Islet precursor cell (in vitro differentiated cells): ENCODE results near the gene SCAF8.
A peak's percentile ranks its signal among the peaks of the same experiment; 100 is the strongest.
"Not testable (repeated sequence)": the region's sequence is repeated elsewhere in the genome, so short reads cannot be mapped to it uniquely, and the experiment has no call there.

Source experiments
- DNase-seq: peaks from one replicate; pipeline ENCODE4 v3.0.0-alpha.2; 2018

Gene SCAF8, protein sequence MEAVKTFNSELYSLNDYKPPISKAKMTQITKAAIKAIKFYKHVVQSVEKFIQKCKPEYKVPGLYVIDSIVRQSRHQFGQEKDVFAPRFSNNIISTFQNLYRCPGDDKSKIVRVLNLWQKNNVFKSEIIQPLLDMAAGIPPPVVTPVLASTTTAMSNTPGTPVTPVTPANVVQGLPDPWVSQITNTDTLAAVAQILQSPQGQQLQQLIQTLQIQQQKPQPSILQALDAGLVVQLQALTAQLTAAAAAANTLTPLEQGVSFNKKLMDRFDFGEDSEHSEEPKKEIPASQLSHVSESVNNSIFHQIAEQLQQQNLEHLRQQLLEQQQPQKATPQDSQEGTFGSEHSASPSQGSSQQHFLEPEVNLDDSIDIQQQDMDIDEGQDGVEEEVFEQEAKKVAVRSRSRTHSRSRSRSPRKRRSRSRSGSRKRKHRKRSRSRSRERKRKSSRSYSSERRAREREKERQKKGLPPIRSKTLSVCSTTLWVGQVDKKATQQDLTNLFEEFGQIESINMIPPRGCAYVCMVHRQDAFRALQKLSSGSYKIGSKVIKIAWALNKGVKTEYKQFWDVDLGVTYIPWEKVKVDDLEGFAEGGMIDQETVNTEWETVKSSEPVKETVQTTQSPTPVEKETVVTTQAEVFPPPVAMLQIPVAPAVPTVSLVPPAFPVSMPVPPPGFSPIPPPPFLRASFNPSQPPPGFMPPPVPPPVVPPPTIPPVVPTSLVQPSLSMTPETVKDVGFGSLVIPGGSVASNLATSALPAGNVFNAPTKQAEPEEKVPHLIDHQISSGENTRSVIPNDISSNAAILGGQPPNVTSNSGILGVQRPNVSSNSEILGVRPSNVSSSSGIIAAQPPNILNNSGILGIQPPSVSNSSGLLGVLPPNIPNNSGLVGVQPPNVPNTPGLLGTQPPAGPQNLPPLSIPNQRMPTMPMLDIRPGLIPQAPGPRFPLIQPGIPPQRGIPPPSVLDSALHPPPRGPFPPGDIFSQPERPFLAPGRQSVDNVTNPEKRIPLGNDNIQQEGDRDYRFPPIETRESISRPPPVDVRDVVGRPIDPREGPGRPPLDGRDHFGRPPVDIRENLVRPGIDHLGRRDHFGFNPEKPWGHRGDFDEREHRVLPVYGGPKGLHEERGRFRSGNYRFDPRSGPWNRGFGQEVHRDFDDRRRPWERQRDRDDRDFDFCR (N-terminal part only)

DNA sequence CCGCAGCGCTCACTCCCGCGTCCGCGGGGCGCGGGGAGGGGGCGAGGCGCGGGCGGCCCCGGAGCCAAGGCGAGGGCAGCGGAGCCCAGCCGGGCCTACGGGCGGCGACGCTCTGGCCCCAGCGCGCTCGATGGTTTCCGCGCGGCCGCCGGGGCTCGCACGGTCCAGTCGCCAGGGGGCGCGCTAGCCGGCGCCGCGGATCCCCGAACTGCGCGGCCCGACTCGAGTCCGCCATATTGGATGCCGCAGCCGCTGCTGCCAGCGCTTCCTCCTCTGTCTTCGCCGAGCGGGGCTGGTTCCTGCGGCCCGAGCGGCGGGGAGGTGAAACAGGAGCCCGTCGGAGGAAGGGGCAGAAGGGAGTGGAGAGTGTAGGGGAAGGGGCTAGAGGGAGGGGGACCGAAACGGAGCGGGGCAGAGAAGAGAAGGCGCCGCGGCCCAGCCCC lies at the start of gene SCAF8:
TSS of gene SCAF8 (plus strand) at position 234 of the 443 bp plus-strand sequence. CDS start 485 bp downstream, outside the sequence.
- peak; percentile 83 for DNase-seq

DNA sequence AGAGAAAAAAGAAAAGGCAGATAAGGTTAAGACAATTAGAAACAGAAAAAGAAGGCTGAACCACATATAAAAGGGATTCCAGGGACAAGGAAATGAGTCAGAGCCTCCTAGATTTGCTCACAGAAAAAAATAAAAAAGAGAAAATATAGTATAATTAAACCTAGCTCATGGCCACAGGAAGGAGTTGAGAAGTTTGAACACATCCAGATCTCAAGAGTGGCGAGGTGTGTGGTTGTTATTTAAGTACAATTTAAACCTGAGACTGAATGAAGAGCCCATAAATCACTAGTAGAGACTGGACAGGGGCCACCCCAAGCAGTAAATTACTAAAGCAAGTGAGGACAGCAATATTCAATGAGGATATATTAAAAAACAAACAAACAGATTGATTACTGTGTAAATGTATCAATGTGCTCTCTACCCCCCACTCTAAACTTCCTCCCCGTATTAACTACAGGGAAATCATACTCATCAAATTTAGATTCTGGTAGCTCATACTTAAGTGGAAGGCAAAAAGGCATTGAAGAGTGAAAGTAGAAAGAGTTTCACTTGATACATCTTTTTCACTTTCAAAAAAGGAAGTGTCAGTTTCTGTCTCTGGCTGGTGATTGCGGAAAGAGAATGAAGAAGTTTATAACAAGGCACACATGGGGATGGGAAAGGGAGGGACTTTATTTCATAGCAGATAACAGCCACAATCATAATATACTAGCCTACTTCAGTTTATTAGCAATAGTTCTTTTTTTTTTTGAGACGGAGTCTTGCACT lies 49.3 kb upstream of the SCAF8 start:
- no peak for DNase-seq

DNA sequence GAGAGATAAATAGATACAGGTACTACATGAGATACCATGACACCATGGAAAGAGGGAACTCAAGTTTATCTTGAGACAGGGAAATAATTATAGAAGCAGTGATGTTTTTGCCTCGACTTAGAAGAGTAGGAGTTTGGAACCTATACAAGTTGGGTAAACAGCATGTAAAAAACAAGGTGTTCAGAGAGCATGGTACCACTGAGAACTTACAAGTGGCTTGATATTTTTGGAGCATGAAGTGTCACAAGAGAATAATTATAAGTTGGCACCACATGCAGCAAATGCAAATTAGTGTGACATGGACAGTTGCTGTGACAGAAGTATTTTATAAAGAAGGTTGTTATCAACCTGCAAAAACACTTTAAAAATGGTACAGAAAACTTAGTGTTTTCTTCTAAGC lies 47.1 kb upstream of the SCAF8 start:
- DNase-seq: no peak

DNA sequence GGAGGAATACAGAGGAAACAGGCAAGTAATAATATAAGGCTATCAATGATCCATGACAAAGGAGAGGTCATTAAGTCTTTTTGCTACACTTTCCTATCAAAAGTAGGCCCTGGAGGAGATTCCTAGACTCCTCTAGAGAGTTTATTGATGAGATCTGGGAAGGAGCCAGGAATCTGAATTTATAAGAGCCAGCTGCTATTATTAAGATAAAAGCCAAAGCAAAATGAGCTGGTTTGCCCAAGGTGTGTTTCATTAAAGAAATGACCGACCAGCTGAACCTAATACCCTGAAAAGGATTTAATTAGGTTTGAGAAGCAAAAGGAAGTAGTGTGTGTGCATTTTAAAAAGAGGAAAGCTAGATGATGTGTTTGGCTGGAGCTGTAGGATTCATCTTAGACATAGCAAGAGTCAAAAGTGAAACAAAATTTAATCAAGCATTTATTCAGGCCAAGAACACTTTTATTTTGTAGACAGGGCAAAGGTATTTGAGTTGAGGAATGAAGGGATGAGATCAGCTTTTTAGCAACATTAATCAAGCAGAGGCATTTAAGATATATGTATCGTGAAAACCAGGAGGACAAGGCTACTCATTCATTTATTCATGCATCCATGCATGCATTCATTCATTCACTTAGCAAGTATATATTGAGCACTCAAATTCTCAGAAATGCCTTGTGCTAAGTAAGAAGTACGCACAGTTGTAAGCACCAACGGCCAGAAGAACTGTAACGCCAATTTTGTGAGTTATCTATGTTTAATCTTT lies 43.5 kb upstream of the SCAF8 start:
- DNase-seq: no peak

DNA sequence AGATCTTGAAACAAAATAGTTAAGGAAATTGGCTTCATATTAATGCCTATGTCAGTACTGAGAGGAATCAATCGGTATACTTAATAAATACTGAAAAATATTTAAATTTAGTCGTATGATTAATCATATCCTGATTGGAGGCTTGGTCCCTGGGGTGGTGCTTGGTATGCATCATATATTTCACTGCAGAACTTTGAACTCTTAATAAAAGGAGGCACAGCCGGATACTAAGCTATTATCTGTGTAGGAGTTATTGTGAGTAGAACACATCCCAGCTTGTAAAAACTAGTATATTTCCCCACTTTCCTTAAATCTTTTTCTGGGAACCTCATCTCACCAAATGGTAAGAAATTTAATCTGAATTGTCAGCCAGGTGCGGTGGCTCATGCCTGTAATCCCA lies 42.4 kb upstream of the SCAF8 start:
- no peak for DNase-seq

DNA sequence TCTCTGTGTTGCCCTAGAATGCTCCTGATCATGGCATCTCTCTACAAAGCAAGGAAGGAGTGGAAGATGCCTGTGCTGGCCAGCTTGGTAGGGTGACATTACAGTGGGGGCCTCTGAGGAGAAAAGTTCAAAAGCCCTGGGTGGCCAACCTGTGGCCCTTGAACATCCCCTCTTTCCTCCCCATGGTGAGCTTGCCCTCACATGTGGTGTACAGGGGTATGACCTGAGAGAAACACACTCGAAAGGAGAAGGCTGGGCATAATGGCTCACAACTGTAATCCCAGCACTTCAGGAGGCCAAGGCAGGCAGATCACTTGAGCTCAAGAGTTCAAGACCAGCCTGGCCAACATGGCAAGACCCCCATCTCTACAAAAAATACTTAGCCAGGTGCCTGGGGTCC lies 36.6 kb upstream of the SCAF8 start:
- no peak for DNase-seq

DNA sequence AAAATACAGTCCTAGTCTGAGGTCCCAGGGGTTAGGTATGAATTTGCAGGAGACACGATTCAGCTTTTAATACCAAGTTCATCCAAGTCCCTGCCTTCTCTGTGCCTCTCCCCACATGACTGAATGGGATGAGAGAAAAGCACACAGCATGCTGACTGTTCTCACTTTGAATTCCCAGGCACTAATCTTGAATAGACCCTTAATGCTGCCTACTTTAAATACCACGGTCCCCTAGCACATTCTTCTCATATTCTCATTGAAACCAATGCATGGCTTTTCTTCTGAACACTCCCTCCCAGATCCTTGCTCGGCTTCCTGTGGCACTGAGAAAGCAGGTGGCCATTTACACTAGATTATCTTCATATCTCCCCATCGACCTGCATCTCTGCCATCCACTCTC lies 30.1 kb upstream of the SCAF8 start:
- DNase-seq: no peak

DNA sequence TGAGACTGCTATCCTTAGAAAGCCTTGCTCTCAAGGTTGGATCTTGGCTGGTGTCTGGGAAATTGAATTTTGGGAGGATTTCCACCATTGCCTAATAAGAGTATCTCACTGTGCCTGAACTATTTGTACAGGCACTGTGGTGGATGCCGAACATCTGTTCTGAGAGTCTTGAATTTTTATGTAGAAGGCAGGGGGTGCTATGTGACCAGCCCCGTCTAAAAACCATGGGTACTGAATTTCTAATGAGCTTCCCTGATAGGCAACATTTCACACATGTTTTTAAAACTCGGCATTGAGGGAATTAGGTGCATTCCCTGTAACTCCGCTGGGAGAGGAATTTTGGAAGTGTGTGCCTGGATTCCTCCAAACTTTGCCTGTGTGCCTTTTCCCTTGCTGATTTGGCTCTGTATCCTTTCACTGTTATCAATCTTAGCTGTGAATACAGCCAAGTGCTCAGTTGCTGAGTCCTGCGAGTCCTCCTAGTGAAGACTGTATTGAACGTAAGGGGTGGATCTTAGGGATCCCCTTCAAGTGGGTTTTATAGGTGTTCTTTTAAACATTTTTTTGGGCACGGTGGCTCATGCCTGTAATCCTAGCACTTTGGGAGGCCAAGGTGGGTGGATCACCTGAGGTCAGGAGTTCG lies 27.6 kb upstream of the SCAF8 start:
- no peak for DNase-seq

DNA sequence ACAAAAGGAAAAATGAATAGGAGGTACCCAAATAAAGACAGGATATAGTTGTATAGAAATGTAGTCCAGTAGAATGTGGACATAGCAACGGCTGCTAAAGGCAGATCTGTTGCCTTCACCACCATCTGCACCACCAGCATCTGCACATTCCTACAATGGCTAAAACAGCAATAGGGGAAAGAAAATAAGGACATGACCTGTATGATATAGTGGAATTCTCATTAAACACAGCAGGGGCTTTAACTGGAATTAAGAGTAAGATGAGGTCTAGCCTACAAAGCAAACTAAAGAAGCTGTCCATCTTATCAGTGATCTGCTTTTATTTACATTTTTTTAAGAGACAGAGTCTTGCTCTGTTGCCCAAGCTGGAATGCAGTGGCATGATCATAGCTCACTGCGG lies 26.8 kb upstream of the SCAF8 start:
- no peak for DNase-seq

DNA sequence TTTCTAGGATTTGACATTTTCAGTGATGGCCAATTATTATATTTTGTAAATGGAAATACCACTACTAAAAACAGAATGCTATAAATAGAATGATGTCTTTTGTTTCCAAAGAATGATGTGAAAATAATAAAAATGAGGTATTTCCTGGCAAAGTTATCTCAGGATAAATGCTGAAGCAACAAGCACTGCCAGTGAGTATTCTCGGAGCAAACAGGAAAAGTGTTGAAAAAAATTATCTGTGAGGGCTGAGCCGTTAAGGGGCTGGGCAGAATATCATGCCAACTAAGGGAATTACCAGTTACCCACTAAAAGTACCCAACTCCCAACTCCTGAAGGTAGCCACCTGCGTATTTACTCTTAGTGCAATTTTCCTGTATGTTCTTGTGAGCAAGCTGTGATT lies 23.6 kb upstream of the SCAF8 start:
- no peak for DNase-seq

DNA sequence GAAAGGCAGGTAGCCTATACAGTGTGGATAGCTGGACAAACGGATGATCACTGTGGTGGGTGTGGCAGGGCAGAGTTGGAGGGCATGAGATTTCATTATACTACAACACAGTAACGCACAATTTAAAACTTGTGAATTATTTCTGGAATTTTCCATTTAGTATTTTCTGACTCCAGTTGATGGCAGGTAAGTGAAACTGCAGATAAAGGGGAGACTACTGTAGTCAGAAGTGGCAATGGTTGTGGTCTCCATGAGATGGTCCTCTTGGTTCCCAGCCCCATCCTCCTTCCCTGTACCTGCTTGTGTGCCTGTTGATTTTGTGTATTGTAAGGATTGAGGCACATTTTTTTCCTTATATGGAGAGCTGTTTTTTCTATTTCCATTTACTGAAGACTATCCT lies 22.5 kb upstream of the SCAF8 start:
- no peak for DNase-seq

DNA sequence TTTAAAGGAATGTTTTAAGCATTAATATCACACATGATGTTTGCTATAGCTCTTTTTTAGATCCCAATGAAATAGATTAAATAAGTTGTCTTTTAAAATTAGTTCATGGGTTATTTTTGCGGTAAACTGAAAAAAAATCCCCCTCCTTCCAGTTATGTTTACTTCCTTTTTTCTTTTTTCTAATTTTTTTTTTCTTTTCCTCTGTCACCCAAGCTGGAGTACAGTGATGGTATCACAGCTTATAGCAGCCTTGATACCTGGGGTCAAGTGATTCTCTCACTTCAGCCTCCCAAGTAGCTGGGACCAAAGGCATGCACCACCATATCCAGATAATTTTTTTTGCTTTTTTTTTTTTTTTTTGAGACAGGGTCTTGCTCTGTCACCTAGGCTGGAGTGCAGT lies 17.8 kb upstream of the SCAF8 start:
- DNase-seq: no peak

DNA sequence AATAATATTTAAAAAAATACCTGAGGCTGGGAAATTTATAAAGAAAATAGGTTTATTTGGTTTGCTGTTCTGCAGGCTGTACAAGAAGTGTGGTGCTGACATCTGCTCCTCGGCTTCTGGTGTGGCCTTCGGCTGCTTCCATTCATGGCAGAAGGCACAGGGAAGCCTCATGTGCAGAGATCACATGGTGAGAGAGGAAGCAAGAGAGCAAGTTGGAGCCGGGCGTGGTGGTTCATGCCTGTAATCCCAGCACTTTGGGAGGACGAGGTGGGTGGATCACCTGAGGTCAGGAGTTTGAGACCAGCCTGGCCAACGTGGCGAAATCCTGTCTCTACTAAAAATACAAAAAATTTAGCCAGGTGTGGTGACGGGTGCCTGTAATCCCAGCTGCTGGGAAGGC lies 16.9 kb upstream of the SCAF8 start:
- not testable (repeated sequence) for DNase-seq

DNA sequence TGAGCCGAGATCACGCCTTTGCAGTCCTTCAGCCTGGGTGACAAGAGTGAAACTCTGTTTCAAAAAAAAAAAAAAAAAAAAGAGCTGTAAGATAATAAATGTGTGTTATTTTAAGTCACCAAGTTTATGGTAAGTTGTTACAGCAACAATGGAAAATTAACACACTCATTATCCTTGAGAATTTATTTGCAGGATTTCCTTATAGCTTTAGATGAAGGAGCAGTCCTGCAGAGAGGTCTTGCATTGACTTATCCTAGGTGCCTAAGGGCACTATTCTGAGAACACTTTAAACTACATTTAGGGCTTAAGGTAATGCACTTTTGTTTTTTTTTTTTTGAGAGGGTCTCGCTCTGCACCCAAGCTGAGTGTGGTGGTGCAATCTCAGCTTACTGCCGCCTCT lies 13.8 kb upstream of the SCAF8 start:
- no peak for DNase-seq

DNA sequence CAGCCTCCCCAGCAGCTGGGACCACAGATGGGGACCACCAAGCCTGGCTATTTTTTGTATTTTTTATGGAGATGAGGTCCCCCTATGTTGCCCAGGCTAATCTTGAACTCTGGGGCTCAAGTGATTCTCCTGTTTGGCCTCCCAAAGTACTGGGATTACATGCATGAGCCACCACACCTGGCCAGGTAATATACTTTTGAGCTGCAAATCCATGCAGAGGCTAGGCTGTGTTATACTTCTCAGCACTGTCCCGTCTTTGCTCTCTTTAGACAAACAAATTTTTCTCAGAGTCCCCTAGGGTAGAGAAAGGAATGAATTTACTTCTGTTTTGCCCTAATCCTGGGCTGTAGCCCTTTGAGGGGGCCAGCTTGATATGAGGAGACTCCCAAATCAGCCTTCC lies 13.4 kb upstream of the SCAF8 start:
- no peak for DNase-seq

DNA sequence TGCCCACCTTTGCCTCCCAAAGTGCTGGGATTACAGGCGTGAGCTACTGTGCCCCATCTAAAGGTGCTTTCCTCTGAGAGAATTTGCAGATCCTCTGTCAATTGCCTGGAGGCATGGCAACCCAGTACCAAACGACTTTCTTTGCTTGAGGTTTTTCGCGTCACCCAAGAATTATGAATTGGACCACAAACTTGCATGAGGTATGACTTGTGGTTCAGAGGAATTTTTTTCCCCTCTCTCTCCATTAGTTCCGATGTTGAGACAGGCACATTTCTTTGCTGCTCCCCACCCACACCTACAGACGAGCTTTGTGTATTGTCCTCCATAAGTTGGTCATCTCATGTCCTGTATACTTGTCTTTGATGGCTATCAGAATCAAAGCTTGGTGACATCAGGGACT lies 11.8 kb upstream of the SCAF8 start:
- DNase-seq: no peak

DNA sequence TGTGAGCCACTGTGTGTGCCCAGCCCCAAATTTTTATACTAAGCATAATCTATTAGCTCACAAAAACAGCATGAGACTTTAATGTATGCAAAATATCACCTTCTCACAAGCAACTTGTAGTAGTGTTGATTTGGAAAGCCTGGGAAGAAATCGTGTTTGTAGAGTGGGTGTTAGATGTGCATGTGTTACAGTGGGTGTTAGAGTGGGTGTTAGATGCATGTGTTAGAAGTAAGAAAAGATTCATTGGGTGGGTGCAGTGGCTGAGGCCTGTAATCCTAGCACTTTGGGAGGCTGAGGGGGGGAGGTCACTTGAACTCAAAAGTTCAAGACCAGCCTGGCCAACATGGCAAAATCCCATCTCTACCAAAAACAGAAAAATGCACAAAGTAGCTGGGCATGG lies 6.3 kb upstream of the SCAF8 start:
- DNase-seq: no peak

DNA sequence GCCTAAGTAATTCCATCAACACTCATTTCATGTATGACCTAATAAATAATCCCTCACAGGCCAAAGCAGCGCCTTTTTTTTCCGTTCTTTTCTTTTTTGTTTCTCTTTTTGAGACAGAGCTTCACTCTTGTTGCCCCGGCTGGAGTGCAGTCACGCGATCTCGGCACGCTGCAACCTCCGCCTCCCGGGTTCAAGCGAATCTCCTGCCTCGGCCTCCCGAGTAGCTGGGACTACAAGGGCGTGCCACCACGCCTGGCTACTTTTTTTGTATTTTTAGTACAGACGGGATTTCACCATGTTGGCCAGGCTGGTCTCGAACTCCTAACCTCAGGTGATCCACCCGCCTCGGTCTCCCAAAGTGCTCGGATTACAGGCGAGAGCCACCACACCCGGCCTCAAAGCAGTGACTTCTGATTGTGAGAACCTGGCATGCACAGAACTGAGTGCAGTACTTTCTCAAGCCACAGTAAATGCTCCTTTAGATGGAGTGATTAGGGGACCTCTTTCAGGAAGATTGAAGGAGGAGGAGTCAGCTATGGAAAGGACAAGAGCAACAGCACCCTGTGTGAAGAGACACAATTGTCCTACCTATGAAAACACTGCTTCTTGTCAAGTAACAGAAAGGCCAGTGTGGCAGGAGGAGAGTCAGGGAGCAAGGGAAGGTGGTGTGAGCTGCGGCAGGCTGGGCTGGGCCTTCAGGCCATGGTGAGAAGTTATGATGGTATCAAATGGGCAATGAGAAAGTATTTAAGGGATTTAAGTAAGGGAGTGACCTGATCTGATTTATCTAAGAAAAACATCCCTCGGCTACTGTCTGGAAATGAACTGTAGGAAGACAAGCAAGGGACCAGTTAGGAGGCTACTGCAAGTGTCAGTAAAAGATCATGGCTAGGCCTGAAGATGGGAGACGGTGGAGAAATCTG lies 1.7 kb upstream of the SCAF8 start:
- no peak for DNase-seq

DNA sequence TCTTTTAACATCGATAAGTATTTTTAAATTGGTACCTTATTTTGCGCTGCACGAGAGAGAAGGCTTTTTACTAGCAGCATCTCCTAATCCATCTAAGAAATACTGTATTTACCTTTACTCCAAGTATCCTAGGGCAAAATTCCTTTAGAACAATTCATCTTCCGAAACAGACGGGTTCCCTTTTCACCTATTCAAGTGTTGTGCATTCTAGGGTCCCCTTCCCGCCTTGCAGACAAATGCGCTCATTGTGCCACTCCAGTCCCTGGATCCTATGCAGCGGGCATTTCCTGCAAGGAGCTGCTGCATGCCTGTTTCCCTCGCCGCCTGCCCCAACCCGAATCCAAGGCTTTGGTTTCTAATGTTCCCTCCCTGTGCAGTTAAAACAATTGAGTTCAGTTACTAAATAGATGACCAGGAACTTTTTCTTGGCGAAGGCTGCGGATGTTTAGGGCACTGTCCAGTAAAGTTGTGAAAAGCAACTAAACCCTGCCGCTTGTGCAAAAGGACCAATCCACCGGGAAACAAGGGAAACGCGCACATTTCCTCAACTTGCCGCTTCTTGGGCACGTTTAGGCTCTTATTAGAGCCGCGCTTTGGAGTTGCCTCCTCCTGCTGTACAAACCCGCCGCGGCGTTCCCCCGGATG lies 556 bp upstream of the SCAF8 start:
- peak; percentile 75 for DNase-seq
